H9 (cell line): ENCODE results near the gene TOMM7. TPM values are rescaled to one million over a fixed set of nuclear protein-coding genes. Genes with fewer than 3 reads are reported as not detected.
A peak's percentile ranks its signal among the peaks of the same experiment; 100 is the strongest.

Source experiments
- DNase-seq: peaks from one replicate; pipeline ENCODE4 v3.0.0-alpha.2; 2017
- H2AFZ ChIP-seq: one replicate; pipeline ENCODE4 v1.6.1; 2013; ENCODE audit warnings: mild to moderate bottlenecking, low read length, control low read depth, moderate library complexity
- H2AK5ac ChIP-seq: 2 replicates; pipeline ENCODE4 v1.6.1; 2013; ENCODE audit warnings: low read length, control low read depth, mixed read lengths; ENCODE audit not compliant: insufficient read length
- H2BK120ac ChIP-seq: one replicate; pipeline ENCODE4 v1.6.1; 2013; ENCODE audit warnings: low read depth, mild to moderate bottlenecking, low read length, control low read depth, inconsistent platforms; ENCODE audit not compliant: poor library complexity, severe bottlenecking
- H2BK12ac ChIP-seq: 2 replicates; pipeline ENCODE4 v1.6.1; 2013; ENCODE audit warnings: low read length, control low read depth, mixed read lengths, low read depth; ENCODE audit not compliant: insufficient read length
- H2BK15ac ChIP-seq: 2 replicates; pipeline ENCODE4 v1.6.1; 2013; ENCODE audit warnings: low read depth, low read length, control low read depth
- H2BK20ac ChIP-seq: one replicate; pipeline ENCODE4 v1.6.1; 2013; ENCODE audit warnings: low read depth, mild to moderate bottlenecking, low read length, control low read depth, inconsistent platforms; ENCODE audit not compliant: poor library complexity, severe bottlenecking
- H2BK5ac ChIP-seq: 2 replicates; pipeline ENCODE4 v1.6.1; 2013; ENCODE audit warnings: low read length, control low read depth, mixed read lengths; ENCODE audit not compliant: insufficient read length
- H3K14ac ChIP-seq: 2 replicates; pipeline ENCODE4 v1.6.1; 2013; ENCODE audit warnings: low read length, control low read depth; ENCODE audit not compliant: insufficient read depth
- H3K18ac ChIP-seq: 2 replicates; pipeline ENCODE4 v1.6.1; 2013; ENCODE audit warnings: low read depth, mild to moderate bottlenecking, mixed read lengths, low read length, control low read depth; ENCODE audit not compliant: insufficient read length
- H3K23ac ChIP-seq: 2 replicates; pipeline ENCODE4 v1.6.1; 2013; ENCODE audit warnings: low read length, control low read depth, mixed read lengths, low read depth; ENCODE audit not compliant: insufficient read length
- H3K23me2 ChIP-seq: 2 replicates; pipeline ENCODE4 v1.6.1; 2013; ENCODE audit warnings: low read depth, mild to moderate bottlenecking, mixed read lengths, low read length, control low read depth; ENCODE audit not compliant: insufficient read length, poor library complexity, severe bottlenecking
- H3K27ac ChIP-seq: 2 replicates; pipeline ENCODE4 v1.5.1; 2013; ENCODE audit warnings: low read length, control low read depth, mixed read lengths, low read depth; ENCODE audit not compliant: insufficient read length
- H3K27me3 ChIP-seq: 2 replicates; pipeline ENCODE4 v1.6.1; 2013; ENCODE audit warnings: low read length, control low read depth, inconsistent platforms; ENCODE audit not compliant: insufficient read depth
- H3K4ac ChIP-seq: 2 replicates; pipeline ENCODE4 v1.6.1; 2013; ENCODE audit warnings: low read depth, mild to moderate bottlenecking, control low read depth, inconsistent platforms, low read length, moderate library complexity
- H3K4me1 ChIP-seq: 2 replicates; pipeline ENCODE4 v1.6.1; 2013; ENCODE audit warnings: low read length, control low read depth, inconsistent platforms; ENCODE audit not compliant: insufficient read depth
- H3K4me2 ChIP-seq: 2 replicates; pipeline ENCODE4 v1.6.1; 2013; ENCODE audit warnings: low read length, control low read depth, mixed read lengths; ENCODE audit not compliant: insufficient read length, insufficient read depth
- H3K56ac ChIP-seq: 2 replicates; pipeline ENCODE4 v1.6.1; 2013; ENCODE audit warnings: low read depth, mild to moderate bottlenecking, mixed read lengths, low read length, control low read depth; ENCODE audit not compliant: insufficient read length
- H3K79me1 ChIP-seq: 2 replicates; pipeline ENCODE4 v1.6.1; 2013; ENCODE audit warnings: low read depth, mild to moderate bottlenecking, moderate library complexity, low read length, control low read depth, inconsistent platforms; ENCODE audit not compliant: insufficient read depth, poor library complexity, severe bottlenecking
- H3K79me2 ChIP-seq: 2 replicates; pipeline ENCODE4 v1.6.1; 2013; ENCODE audit warnings: low read length, control low read depth, inconsistent platforms; ENCODE audit not compliant: insufficient read depth
- H3K9ac ChIP-seq: 2 replicates; pipeline ENCODE4 v1.6.1; 2013; ENCODE audit warnings: low read length, control low read depth, mixed read lengths; ENCODE audit not compliant: insufficient read length; ENCODE audit errors: extremely low read depth
- H3K9me3 ChIP-seq: one replicate; pipeline ENCODE4 v1.6.1; 2013; ENCODE audit warnings: low read depth, low read length, inconsistent platforms; ENCODE audit not compliant: control insufficient read depth
- H3T11ph ChIP-seq: one replicate; pipeline ENCODE4 v1.6.1; 2013; ENCODE audit warnings: mild to moderate bottlenecking, low read length, control low read depth, inconsistent platforms
- H4K20me1 ChIP-seq: one replicate; pipeline ENCODE4 v1.6.1; 2013; ENCODE audit not compliant: control insufficient read depth, insufficient read length, insufficient read depth
- H4K5ac ChIP-seq: 2 replicates; pipeline ENCODE4 v1.6.1; 2013; ENCODE audit warnings: low read depth, mild to moderate bottlenecking, mixed read lengths, low read length, control low read depth; ENCODE audit not compliant: insufficient read length
- H4K8ac ChIP-seq: replicated peaks from 2 replicates; pipeline ENCODE4 v1.6.1; 2013; ENCODE audit warnings: low read length, control low read depth, mixed read lengths, low read depth; ENCODE audit not compliant: insufficient read length
- H4K91ac ChIP-seq: 2 replicates; pipeline ENCODE4 v1.6.1; 2013; ENCODE audit warnings: low read depth, mild to moderate bottlenecking, moderate library complexity, mixed read lengths, low read length, control low read depth; ENCODE audit not compliant: insufficient read length
- H3K27ac Mint-ChIP-seq, 3 experiments: 2 replicates in 2 of 3; 3 replicates in 1 of 3; pipeline ENCODE4 v1.8.0; 2020 to 2021; ENCODE audit warnings: mixed read lengths in 3 of 3, mild to moderate bottlenecking in 1 of 3, moderate library complexity in 1 of 3
- H3K27me3 Mint-ChIP-seq: 2 replicates; pipeline ENCODE4 v1.8.0; 2021; ENCODE audit warnings: low read depth, mild to moderate bottlenecking, moderate library complexity, mixed read lengths
- H3K36me3 Mint-ChIP-seq, 3 experiments: 2 replicates in 2 of 3; 3 replicates in 1 of 3; pipeline ENCODE4 v1.8.0; 2020 to 2021; ENCODE audit warnings: low read depth in 3 of 3, mixed read lengths in 3 of 3; ENCODE audit not compliant: insufficient read depth in 1 of 3
- H3K4me1 Mint-ChIP-seq, 2 experiments: 2 replicates each; pipeline ENCODE4 v1.8.0; 2020; ENCODE audit warnings: mixed read lengths in 2 of 2
- H3K4me3 Mint-ChIP-seq, 2 experiments: 2 replicates in 1 of 2; 3 replicates in 1 of 2; pipeline ENCODE4 v1.8.0; 2020 to 2021; ENCODE audit warnings: mild to moderate bottlenecking in 2 of 2, mixed read lengths in 2 of 2, moderate library complexity in 1 of 2
- H3K9me3 Mint-ChIP-seq, 2 experiments: 2 replicates in 1 of 2; 3 replicates in 1 of 2; pipeline ENCODE4 v1.8.0; 2020; ENCODE audit warnings: mild to moderate bottlenecking in 2 of 2, mixed read lengths in 2 of 2, moderate library complexity in 1 of 2
- WGBS: extraction: QIAGEN DNeasy Blood & Tissue Kit; methylation state at CpG from one replicate; pipeline ENCODE4 v1.1.7; 2013; ENCODE audit warnings: missing lambda C conversion rate, low lambda C conversion rate, mixed read lengths; ENCODE audit not compliant: insufficient read length; ENCODE audit errors: extremely low coverage; 5-methylcytosine and 5-hydroxymethylcytosine counted together
- total RNA-seq: library from RNA; stranded (reverse); gene quantifications from 2 replicates; pipeline ENCODE4 v1.2.1, GENCODE V29; 2021
- TF ChIP-seq, protein P1 (sequence below): fragments of 200-600 bp; sonication (generic); conservative IDR thresholded peaks from 3 replicates; pipeline ENCODE4 v1.8.0; 2021; ENCODE audit warnings: antibody characterized with exemption, mild to moderate bottlenecking

TOMM7 gene
- total RNA-seq, 1 experiment from 2014 or later: 368 TPM

DNA sequence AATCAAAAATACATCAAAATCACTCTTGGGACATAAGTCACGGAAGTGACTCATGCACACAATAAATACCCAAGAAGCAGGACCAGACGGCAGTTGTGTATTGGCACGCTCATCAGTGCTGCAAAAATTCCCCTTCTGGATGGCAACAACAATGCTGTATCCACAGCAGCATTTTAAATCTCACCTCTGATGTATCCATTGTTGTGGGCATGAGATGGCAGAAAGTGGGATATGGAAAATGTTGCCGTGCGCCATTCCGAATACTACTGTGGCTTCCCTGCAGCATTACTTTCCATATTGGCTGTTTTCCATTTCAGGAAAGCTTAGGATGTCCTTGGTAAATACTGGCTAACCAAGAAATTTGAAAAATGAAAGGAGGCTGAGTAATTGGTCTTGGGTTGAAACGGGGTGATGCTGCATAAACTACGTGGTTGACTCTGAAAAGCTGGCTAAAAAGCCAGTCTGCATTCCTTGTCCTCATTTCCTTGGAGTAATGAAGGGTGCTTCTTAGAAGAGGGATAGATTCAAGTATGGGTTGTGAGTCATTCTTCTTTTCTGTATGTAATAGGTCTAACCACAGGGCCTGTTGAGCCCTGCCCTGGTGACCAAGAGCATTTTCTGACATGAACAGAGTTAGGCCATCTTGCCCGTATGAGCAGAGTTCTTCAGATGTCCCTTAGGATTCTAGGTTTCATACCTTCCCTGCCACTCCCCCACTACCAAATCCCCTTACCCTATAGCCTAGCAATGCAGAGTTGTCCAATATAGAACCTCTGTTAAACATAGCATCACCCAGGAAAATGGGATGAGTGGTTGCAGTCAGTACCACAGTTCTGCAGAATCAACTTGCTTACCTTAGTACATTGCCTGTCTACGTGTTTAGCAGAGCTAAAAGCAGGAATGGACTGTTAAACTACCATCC, 36.3 kb upstream of the TOMM7 start:
- no peaks in the 10 kb centered on the region for H3K79me1 ChIP-seq
- no CpG with 5 or more reads among the region's 10 CpGs for WGBS
- no peaks in the 10 kb centered on the region for H3K27me3 ChIP-seq
- peak overlapping the region; percentile 18 for H3K18ac ChIP-seq
- H2AFZ ChIP-seq: no peak overlapping the region
- H3K14ac ChIP-seq: no peak overlapping the region
- H3T11ph ChIP-seq: no peak overlapping the region
- Mint-ChIP-seq H3K27ac (peak overlapping the region; percentile 45 to 96 (median 87); a peak in 6 of 7 replicates), H3K27me3 (no peaks in the 10 kb centered on the region), H3K4me1 (peaks cover 31 to 42% of the 10 kb centered on the region in 2 experiments), H3K4me3 (no peak overlapping the region), H3K9me3 (no peaks in the 10 kb centered on the region; a peak in 1 of 5 replicates), H3K36me3 (peaks cover 38 to 74% (median 60%) of the 10 kb centered on the region in 3 experiments)
- H3K56ac ChIP-seq: no peak overlapping the region
- no peak overlapping the region for H3K23ac ChIP-seq
- no peak overlapping the region for H4K5ac ChIP-seq
- H2AK5ac ChIP-seq: no peak overlapping the region
- peaks cover 2% of the 10 kb centered on the region; the same call in 1 of the 2 replicates for H3K4me1 ChIP-seq
- no peak overlapping the region for H4K8ac ChIP-seq
- H4K91ac ChIP-seq: no peak overlapping the region
- H2BK12ac ChIP-seq: no peak overlapping the region
- H3K9ac ChIP-seq: peak overlapping the region; percentile 47
- peak overlapping the region; percentile 91 for H3K27ac ChIP-seq
- H3K4ac ChIP-seq: no peak overlapping the region
- no peaks in the 10 kb centered on the region for H3K79me2 ChIP-seq
- H2BK5ac ChIP-seq: no peak overlapping the region
- H4K20me1 ChIP-seq: no peaks in the 10 kb centered on the region
- H3K9me3 ChIP-seq: no peaks in the 10 kb centered on the region
- no peak overlapping the region for H2BK20ac ChIP-seq
- H3K23me2 ChIP-seq: peaks cover 9% of the 10 kb centered on the region
- TF ChIP-seq, protein P1, sequence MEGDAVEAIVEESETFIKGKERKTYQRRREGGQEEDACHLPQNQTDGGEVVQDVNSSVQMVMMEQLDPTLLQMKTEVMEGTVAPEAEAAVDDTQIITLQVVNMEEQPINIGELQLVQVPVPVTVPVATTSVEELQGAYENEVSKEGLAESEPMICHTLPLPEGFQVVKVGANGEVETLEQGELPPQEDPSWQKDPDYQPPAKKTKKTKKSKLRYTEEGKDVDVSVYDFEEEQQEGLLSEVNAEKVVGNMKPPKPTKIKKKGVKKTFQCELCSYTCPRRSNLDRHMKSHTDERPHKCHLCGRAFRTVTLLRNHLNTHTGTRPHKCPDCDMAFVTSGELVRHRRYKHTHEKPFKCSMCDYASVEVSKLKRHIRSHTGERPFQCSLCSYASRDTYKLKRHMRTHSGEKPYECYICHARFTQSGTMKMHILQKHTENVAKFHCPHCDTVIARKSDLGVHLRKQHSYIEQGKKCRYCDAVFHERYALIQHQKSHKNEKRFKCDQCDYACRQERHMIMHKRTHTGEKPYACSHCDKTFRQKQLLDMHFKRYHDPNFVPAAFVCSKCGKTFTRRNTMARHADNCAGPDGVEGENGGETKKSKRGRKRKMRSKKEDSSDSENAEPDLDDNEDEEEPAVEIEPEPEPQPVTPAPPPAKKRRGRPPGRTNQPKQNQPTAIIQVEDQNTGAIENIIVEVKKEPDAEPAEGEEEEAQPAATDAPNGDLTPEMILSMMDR: no peak
- no peak overlapping the region for H2BK15ac ChIP-seq
- no peak overlapping the region for H2BK120ac ChIP-seq
- DNase-seq: no peak
- no peak overlapping the region for H3K4me2 ChIP-seq
